K562 (cell line): ENCODE measurements around the gene PRR16.

Source experiments
- CBX5 ChIP-seq: IDR thresholded peaks from 2 replicates; pipeline ENCODE4 v1.6.1; 2014; ENCODE audit warnings: low read depth, borderline replicate concordance
- MYC ChIP-seq, 2 experiments: fragments of 250-450 bp in 1 of 2; sonication (Bioruptor Pico) in 1 of 2; IDR thresholded peaks; 2 replicates each; pipeline versions ENCODE4 v1.5.1 to v1.6.1; 2012 to 2021; ENCODE audit warnings: low read depth in 2 of 2, borderline replicate concordance in 1 of 2, improper control_type of control experiment in 1 of 2, low read length in 1 of 2, mild to moderate bottlenecking in 1 of 2, moderate library complexity in 1 of 2
- PTBP1 ChIP-seq: fragments of 200-400 bp; formaldehyde crosslinking; IDR thresholded peaks from 2 replicates; pipeline ENCODE4 v1.6.1; 2017; ENCODE audit warnings: low read depth, low read length
- RHOXF2B ChIP-seq: fragments of 250-450 bp; sonication (Bioruptor Pico); conservative IDR thresholded peaks from 2 replicates; pipeline ENCODE4 v1.5.1; 2021
- SMC3 ChIP-seq: conservative IDR thresholded peaks from 2 replicates; pipeline ENCODE4 v1.6.1; 2011; ENCODE audit warnings: low read depth, low read length, improper control_type of control experiment; ENCODE audit not compliant: insufficient read depth
- ZNF23 ChIP-seq: fragments of 250-450 bp; sonication (Bioruptor Pico); IDR thresholded peaks from 2 replicates; pipeline ENCODE4 v1.4.0; 2020; ENCODE audit warnings: mild to moderate bottlenecking
- TF ChIP-seq, protein P1 (sequence below), 3 experiments: IDR thresholded peaks in 2 of 3; conservative IDR thresholded peaks in 1 of 3; 2 replicates each; pipeline ENCODE4 v1.5.1; 2011 to 2012; ENCODE audit warnings: low read length in 3 of 3, mild to moderate bottlenecking in 3 of 3, control low read depth in 2 of 3, improper control_type of control experiment in 1 of 3, inconsistent platforms in 1 of 3, low read depth in 1 of 3, mixed read lengths in 1 of 3, moderate library complexity in 1 of 3; ENCODE audit not compliant: insufficient read depth in 2 of 3
- TF ChIP-seq, protein P2 (sequence below): fragments of 450-650 bp; IDR thresholded peaks from 2 replicates; pipeline ENCODE4 v1.6.1; 2016
- TF ChIP-seq, protein P3 (sequence below): sonication (generic); formaldehyde crosslinking; IDR thresholded peaks from 2 replicates; pipeline ENCODE4 v1.8.1; 2023; ENCODE audit warnings: mild to moderate bottlenecking, missing genetic modification reagents
- TF ChIP-seq, protein P4 (sequence below): fragments of 450-650 bp; IDR thresholded peaks from 2 replicates; pipeline ENCODE4 v1.6.1; 2016; ENCODE audit warnings: borderline replicate concordance

DNA sequence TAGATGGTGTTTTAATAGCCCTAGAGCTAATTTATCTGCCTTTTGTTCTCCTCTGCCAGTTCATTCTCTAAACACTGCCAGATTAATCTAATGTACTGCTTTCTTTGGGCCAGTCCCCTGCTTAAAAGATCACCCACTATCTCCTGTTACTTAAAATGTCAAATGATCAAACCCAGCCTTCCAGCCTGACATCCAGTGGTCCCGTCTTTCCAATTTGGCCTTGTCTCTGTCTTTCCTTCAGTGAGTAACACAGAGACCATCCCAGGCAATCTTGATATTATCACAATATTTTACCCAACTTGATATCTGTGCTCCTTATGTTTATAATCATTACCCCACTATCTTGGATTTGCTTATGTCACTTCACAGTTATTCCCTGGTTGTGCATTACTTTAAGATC is 12.0 kb downstream of the PRR16 start:
- TF ChIP-seq, protein P1, sequence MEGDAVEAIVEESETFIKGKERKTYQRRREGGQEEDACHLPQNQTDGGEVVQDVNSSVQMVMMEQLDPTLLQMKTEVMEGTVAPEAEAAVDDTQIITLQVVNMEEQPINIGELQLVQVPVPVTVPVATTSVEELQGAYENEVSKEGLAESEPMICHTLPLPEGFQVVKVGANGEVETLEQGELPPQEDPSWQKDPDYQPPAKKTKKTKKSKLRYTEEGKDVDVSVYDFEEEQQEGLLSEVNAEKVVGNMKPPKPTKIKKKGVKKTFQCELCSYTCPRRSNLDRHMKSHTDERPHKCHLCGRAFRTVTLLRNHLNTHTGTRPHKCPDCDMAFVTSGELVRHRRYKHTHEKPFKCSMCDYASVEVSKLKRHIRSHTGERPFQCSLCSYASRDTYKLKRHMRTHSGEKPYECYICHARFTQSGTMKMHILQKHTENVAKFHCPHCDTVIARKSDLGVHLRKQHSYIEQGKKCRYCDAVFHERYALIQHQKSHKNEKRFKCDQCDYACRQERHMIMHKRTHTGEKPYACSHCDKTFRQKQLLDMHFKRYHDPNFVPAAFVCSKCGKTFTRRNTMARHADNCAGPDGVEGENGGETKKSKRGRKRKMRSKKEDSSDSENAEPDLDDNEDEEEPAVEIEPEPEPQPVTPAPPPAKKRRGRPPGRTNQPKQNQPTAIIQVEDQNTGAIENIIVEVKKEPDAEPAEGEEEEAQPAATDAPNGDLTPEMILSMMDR (IDR thresholded peaks at IDR 0.05 in 2 of 3, conservative IDR thresholded peaks at IDR 0.05 in 1 of 3; ENCODE audit: insufficient read depth in 2 of 3, low read depth in 1 of 3, low read length in 3 of 3) = no peak
- TF ChIP-seq, protein P2, sequence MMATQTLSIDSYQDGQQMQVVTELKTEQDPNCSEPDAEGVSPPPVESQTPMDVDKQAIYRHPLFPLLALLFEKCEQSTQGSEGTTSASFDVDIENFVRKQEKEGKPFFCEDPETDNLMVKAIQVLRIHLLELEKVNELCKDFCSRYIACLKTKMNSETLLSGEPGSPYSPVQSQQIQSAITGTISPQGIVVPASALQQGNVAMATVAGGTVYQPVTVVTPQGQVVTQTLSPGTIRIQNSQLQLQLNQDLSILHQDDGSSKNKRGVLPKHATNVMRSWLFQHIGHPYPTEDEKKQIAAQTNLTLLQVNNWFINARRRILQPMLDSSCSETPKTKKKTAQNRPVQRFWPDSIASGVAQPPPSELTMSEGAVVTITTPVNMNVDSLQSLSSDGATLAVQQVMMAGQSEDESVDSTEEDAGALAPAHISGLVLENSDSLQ = no peak
- TF ChIP-seq CBX5 (no peak), MYC (IDR thresholded peaks at IDR 0.05; ENCODE audit: low read depth, low read length) (no peak), MYC (CRISPR knock-in tag; IDR thresholded peaks at IDR 0.05; ENCODE audit: borderline replicate concordance, low read depth) (no peak), RHOXF2B (CRISPR knock-in tag) (no peak), ZNF23 (CRISPR knock-in tag) (no peak), PTBP1 (no peak), SMC3 (no peak)
- TF ChIP-seq, protein P3, sequence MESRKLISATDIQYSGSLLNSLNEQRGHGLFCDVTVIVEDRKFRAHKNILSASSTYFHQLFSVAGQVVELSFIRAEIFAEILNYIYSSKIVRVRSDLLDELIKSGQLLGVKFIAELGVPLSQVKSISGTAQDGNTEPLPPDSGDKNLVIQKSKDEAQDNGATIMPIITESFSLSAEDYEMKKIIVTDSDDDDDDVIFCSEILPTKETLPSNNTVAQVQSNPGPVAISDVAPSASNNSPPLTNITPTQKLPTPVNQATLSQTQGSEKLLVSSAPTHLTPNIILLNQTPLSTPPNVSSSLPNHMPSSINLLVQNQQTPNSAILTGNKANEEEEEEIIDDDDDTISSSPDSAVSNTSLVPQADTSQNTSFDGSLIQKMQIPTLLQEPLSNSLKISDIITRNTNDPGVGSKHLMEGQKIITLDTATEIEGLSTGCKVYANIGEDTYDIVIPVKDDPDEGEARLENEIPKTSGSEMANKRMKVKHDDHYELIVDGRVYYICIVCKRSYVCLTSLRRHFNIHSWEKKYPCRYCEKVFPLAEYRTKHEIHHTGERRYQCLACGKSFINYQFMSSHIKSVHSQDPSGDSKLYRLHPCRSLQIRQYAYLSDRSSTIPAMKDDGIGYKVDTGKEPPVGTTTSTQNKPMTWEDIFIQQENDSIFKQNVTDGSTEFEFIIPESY (CRISPR knock-in tag) = no peak
- TF ChIP-seq, protein P4, sequence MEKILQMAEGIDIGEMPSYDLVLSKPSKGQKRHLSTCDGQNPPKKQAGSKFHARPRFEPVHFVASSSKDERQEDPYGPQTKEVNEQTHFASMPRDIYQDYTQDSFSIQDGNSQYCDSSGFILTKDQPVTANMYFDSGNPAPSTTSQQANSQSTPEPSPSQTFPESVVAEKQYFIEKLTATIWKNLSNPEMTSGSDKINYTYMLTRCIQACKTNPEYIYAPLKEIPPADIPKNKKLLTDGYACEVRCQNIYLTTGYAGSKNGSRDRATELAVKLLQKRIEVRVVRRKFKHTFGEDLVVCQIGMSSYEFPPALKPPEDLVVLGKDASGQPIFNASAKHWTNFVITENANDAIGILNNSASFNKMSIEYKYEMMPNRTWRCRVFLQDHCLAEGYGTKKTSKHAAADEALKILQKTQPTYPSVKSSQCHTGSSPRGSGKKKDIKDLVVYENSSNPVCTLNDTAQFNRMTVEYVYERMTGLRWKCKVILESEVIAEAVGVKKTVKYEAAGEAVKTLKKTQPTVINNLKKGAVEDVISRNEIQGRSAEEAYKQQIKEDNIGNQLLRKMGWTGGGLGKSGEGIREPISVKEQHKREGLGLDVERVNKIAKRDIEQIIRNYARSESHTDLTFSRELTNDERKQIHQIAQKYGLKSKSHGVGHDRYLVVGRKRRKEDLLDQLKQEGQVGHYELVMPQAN = no peak
